Caco-2 (cell line): ENCODE data around the gene NDST3. TPM values are rescaled to one million over a fixed set of nuclear protein-coding genes. Genes with fewer than 3 reads are reported as not detected.

Experiments used
- BruUV-seq: library from RNA; stranded (reverse); fragments of 400-500 nt; replicated peaks from 2 replicates; lab custom pipeline; 2021; lab: Mats Ljungman, UMichigan
- CTCF ChIA-PET: fragments of 300-600 bp; sonication (Branson Sonifier 250); formaldehyde crosslinking; loops from one replicate; lab custom pipeline; 2022; ENCODE audit warnings: antibody characterized with exemption; lab: Charles Lee
- POLR2A ChIA-PET: fragments of 300-600 bp; sonication (Branson Sonifier 250); formaldehyde crosslinking; loops from one replicate; lab custom pipeline; 2022; ENCODE audit warnings: antibody characterized with exemption; lab: Charles Lee
- DNase-seq, 2 experiments: peaks; one replicate each; pipeline versions ENCODE4 v3.0.0 to v3.0.0-alpha.2; 2020 to 2022
- H3K27me3 ChIP-seq: replicated peaks from 2 replicates; pipeline ENCODE4 v1.6.0; 2011; ENCODE audit warnings: low read length; ENCODE audit not compliant: control insufficient read depth, insufficient read depth
- H3K36me3 ChIP-seq: 2 replicates; pipeline ENCODE4 v1.5.1; 2011; ENCODE audit warnings: low read length; ENCODE audit not compliant: control insufficient read depth, insufficient read depth
- H3K4me1 ChIP-seq: fragments of 250-450 bp; sonication (Bioruptor Pico); 2 replicates; pipeline ENCODE4 v1.5.1; 2020; ENCODE audit warnings: mild to moderate bottlenecking
- H3K4me3 ChIP-seq: 2 replicates; pipeline ENCODE4 v1.5.1; 2011; ENCODE audit warnings: low read depth, mild to moderate bottlenecking, control low read depth, low read length
- H3K9me3 ChIP-seq: fragments of 250-450 bp; sonication (Bioruptor Pico); 2 replicates; pipeline ENCODE4 v1.5.1; 2020; ENCODE audit warnings: mild to moderate bottlenecking, moderate library complexity
- H3K27ac Mint-ChIP-seq: one replicate; pipeline ENCODE4 v1.8.0; 2022; ENCODE audit warnings: mixed read lengths; ENCODE audit not compliant: unreplicated experiment
- H3K27me3 Mint-ChIP-seq: one replicate; pipeline ENCODE4 v1.8.0; 2022; ENCODE audit warnings: mixed read lengths; ENCODE audit not compliant: insufficient read depth, unreplicated experiment
- H3K36me3 Mint-ChIP-seq: one replicate; pipeline ENCODE4 v1.8.0; 2022; ENCODE audit warnings: mild to moderate bottlenecking, mixed read lengths; ENCODE audit not compliant: insufficient read depth, unreplicated experiment
- H3K4me1 Mint-ChIP-seq: one replicate; pipeline ENCODE4 v1.8.0; 2022; ENCODE audit warnings: low read depth, mixed read lengths; ENCODE audit not compliant: unreplicated experiment
- H3K4me3 Mint-ChIP-seq: one replicate; pipeline ENCODE4 v1.8.0; 2022; ENCODE audit warnings: mild to moderate bottlenecking, moderate library complexity, mixed read lengths; ENCODE audit not compliant: unreplicated experiment
- H3K9me3 Mint-ChIP-seq: one replicate; pipeline ENCODE4 v1.8.0; 2022; ENCODE audit warnings: mixed read lengths; ENCODE audit not compliant: unreplicated experiment
- intact Hi-C: fragments of 100-400 bp; cut with micrococcal nuclease; formaldehyde crosslinking; loops from one replicate; pipeline ENCODE4 v1.10.0; 2022; ENCODE audit not compliant: unreplicated experiment
- total RNA-seq: library from RNA; stranded (reverse); gene quantifications from 2 replicates; pipeline ENCODE4 v1.2.3, GENCODE V29; 2022
- TF ChIP-seq, protein P1 (sequence below), 2 experiments: fragments of 200-600 bp in 1 of 2; IDR thresholded peaks; 1 replicate in 1 of 2; 2 replicates in 1 of 2; pipeline versions ENCODE4 v1.5.1 to v1.8.0; 2011 to 2022; ENCODE audit warnings: antibody characterized with exemption in 1 of 2, control low read depth in 1 of 2, inconsistent platforms in 1 of 2, low read depth in 1 of 2, low read length in 1 of 2, mild to moderate bottlenecking in 1 of 2, moderate library complexity in 1 of 2; ENCODE audit not compliant: insufficient read depth in 1 of 2, severe bottlenecking in 1 of 2, unreplicated experiment in 1 of 2

NDST3 gene
- total RNA-seq, 1 experiment from 2014 or later, result not detected

DNA sequence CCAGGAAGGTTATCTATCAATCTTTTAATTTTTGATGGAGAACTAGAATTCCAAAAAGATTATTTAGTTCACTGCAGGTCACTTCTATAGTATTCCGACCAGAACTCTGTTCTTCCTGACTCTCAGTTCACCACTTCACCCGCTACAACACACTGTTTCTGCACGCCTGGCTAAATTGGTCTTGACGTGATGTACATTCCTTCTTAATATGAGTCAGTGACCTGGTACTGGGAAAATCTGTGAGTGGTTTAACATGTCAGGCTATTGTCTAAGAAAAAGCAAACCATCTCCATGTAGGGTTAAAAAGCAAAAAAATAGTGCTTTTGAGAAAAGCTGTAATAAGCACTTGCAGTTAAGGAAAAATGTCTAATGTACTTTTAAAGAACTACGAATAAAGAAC is 120.4 kb downstream of the NDST3 start:
- DNase-seq, result no peak

GRCh38 chr4:118155516-118155915 is 121.2 kb downstream of the NDST3 start:
- TF ChIP-seq, protein P1, sequence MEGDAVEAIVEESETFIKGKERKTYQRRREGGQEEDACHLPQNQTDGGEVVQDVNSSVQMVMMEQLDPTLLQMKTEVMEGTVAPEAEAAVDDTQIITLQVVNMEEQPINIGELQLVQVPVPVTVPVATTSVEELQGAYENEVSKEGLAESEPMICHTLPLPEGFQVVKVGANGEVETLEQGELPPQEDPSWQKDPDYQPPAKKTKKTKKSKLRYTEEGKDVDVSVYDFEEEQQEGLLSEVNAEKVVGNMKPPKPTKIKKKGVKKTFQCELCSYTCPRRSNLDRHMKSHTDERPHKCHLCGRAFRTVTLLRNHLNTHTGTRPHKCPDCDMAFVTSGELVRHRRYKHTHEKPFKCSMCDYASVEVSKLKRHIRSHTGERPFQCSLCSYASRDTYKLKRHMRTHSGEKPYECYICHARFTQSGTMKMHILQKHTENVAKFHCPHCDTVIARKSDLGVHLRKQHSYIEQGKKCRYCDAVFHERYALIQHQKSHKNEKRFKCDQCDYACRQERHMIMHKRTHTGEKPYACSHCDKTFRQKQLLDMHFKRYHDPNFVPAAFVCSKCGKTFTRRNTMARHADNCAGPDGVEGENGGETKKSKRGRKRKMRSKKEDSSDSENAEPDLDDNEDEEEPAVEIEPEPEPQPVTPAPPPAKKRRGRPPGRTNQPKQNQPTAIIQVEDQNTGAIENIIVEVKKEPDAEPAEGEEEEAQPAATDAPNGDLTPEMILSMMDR (IDR thresholded peaks at IDR 0.05; ENCODE audit: insufficient read depth in 1 of 2, low read depth in 1 of 2, low read length in 1 of 2, severe bottlenecking in 1 of 2, unreplicated experiment in 1 of 2), result no peak
- no peaks in the 10 kb centered on the region for H3K36me3 Mint-ChIP-seq
- H3K9me3 ChIP-seq, result no peaks in the 10 kb centered on the region
- H3K4me1 Mint-ChIP-seq, result no peaks in the 10 kb centered on the region
- POLR2A ChIA-PET, result no interaction called here
- no peaks in the 10 kb centered on the region for H3K36me3 ChIP-seq
- no peak for DNase-seq
- H3K4me1 ChIP-seq, result no peaks in the 10 kb centered on the region
- H3K4me3 Mint-ChIP-seq, result no peak overlapping the region
- no peak overlapping the region for H3K27ac Mint-ChIP-seq
- H3K9me3 Mint-ChIP-seq, result no peaks in the 10 kb centered on the region
- no peaks in the 10 kb centered on the region for H3K27me3 ChIP-seq
- no peak overlapping the region for H3K4me3 ChIP-seq
- H3K27me3 Mint-ChIP-seq, result no peaks in the 10 kb centered on the region
- intact Hi-C loops, result no loop called here
- BruUV-seq, result no TSS peak
- CTCF ChIA-PET, result no interaction called here

More for the DNA sequence above, 120.4 kb downstream of the NDST3 start:
- ChIA-PET POLR2A (no interaction called here), CTCF (no interaction called here)
- Histone ChIP-seq H3K4me1 (no peaks in the 10 kb centered on the region), H3K4me3 (no peak overlapping the region), H3K36me3 (no peaks in the 10 kb centered on the region), H3K9me3 (no peaks in the 10 kb centered on the region), H3K27me3 (no peaks in the 10 kb centered on the region)
- H3K9me3 Mint-ChIP-seq, result no peaks in the 10 kb centered on the region
- TF ChIP-seq, protein P1 (IDR thresholded peaks at IDR 0.05; ENCODE audit: insufficient read depth in 1 of 2, low read depth in 1 of 2, low read length in 1 of 2, severe bottlenecking in 1 of 2, unreplicated experiment in 1 of 2), result no peak
- BruUV-seq, result no TSS peak
- H3K27me3 Mint-ChIP-seq, result no peaks in the 10 kb centered on the region
- intact Hi-C loops, result no loop called here
- H3K4me3 Mint-ChIP-seq, result no peak overlapping the region
- H3K27ac Mint-ChIP-seq, result no peak overlapping the region
- no peaks in the 10 kb centered on the region for H3K4me1 Mint-ChIP-seq
- H3K36me3 Mint-ChIP-seq, result no peaks in the 10 kb centered on the region

GRCh38 chr4:118158763-118159375 is 124.6 kb downstream of the NDST3 start:
- Histone ChIP-seq H3K4me3 (no peak overlapping the region), H3K27me3 (no peaks in the 10 kb centered on the region), H3K9me3 (no peaks in the 10 kb centered on the region), H3K4me1 (no peaks in the 10 kb centered on the region), H3K36me3 (no peaks in the 10 kb centered on the region)
- TF ChIP-seq, protein P1 (IDR thresholded peaks at IDR 0.05; ENCODE audit: insufficient read depth in 1 of 2, low read depth in 1 of 2, low read length in 1 of 2, severe bottlenecking in 1 of 2, unreplicated experiment in 1 of 2), result no peak
- H3K9me3 Mint-ChIP-seq, result no peaks in the 10 kb centered on the region
- ChIA-PET CTCF (no interaction called here), POLR2A (no interaction called here)
- H3K4me1 Mint-ChIP-seq, result no peaks in the 10 kb centered on the region
- no peak overlapping the region for H3K4me3 Mint-ChIP-seq
- intact Hi-C loops, result no loop called here
- no peak for DNase-seq
- no TSS peak for BruUV-seq
- H3K27me3 Mint-ChIP-seq, result no peaks in the 10 kb centered on the region
- no peaks in the 10 kb centered on the region for H3K36me3 Mint-ChIP-seq
- H3K27ac Mint-ChIP-seq, result no peak overlapping the region
